B cell (primary cell): ENCODE measurements around the gene WDR38.

Experiments used
- CTCF ChIP-seq: fragments of 200-600 bp; IDR thresholded peaks from one replicate; pipeline ENCODE4 v1.8.0; 2022; ENCODE audit warnings: antibody characterized with exemption, mild to moderate bottlenecking
- EZH2 ChIP-seq: IDR thresholded peaks from 2 replicates; pipeline ENCODE4 v1.6.1; 2012; ENCODE audit warnings: borderline replicate concordance, low read depth, mild to moderate bottlenecking, moderate library complexity, low read length; ENCODE audit not compliant: insufficient read depth, poor library complexity, severe bottlenecking

- TF ChIP-seq CTCF (no peak), EZH2 (no peak)
Observed at GRCh38 chr9:124805186-124805585, 48.1 kb upstream of the WDR38 start.
